H1 (cell line): ENCODE results near the gene CAMTA1. TPM values are rescaled to one million over a fixed set of nuclear protein-coding genes. Genes with fewer than 3 reads are reported as not detected.

Experiments used
- CTCF ChIA-PET: fragments of 300-600 bp; sonication (Branson Sonifier 250); formaldehyde crosslinking; loops from one replicate; lab custom pipeline; 2021; ENCODE audit not compliant: partially characterized antibody; lab: Charles Lee
- POLR2A ChIA-PET: fragments of 300-600 bp; sonication (Branson Sonifier 250); formaldehyde crosslinking; loops from one replicate; lab custom pipeline; 2021; ENCODE audit warnings: inconsistent platforms; ENCODE audit not compliant: partially characterized antibody; lab: Charles Lee
- DNase-seq, 2 experiments: peaks; one replicate each; pipeline versions ENCODE4 v3.0.0 to v3.0.0-alpha.2; 2010 to 2022; ENCODE audit warnings: low spot score in 2 of 2, low read depth in 1 of 2, mixed read lengths in 1 of 2
- FAIRE-seq: peaks from 2 replicates; lab custom pipeline; 2011; peaks lifted over from hg19 to GRCh38; lab: Jason Lieb, UNC
- H2AFZ ChIP-seq: 2 replicates; pipeline ENCODE4 v1.8.1; 2012; ENCODE audit warnings: low read length, inconsistent platforms
- H2AK5ac ChIP-seq: 2 replicates; pipeline ENCODE4 v1.6.1; 2013; ENCODE audit warnings: low read depth, low read length
- H2BK120ac ChIP-seq: replicated peaks from 2 replicates; pipeline ENCODE3; 2013; ENCODE audit warnings: low read depth, low read length, inconsistent platforms
- H2BK12ac ChIP-seq: 2 replicates; pipeline ENCODE4 v1.6.1; 2013; ENCODE audit warnings: low read depth, low read length
- H2BK15ac ChIP-seq: 2 replicates; pipeline ENCODE4 v1.6.1; 2013; ENCODE audit warnings: low read length
- H2BK20ac ChIP-seq: 2 replicates; pipeline ENCODE4 v1.6.1; 2013; ENCODE audit warnings: low read length
- H2BK5ac ChIP-seq: 2 replicates; pipeline ENCODE4 v1.6.1; 2013; ENCODE audit warnings: low read depth, low read length
- H3K14ac ChIP-seq: 2 replicates; pipeline ENCODE4 v1.6.1; 2013; ENCODE audit warnings: inconsistent platforms; ENCODE audit not compliant: insufficient read length
- H3K18ac ChIP-seq: 2 replicates; pipeline ENCODE4 v1.6.1; 2013; ENCODE audit warnings: low read length; ENCODE audit errors: extremely low read depth
- H3K23ac ChIP-seq: 2 replicates; pipeline ENCODE4 v1.6.1; 2013; ENCODE audit warnings: inconsistent platforms; ENCODE audit not compliant: insufficient read length
- H3K23me2 ChIP-seq: 2 replicates; pipeline ENCODE4 v1.6.1; 2013; ENCODE audit warnings: low read depth, low read length
- H3K27ac ChIP-seq: 2 replicates; pipeline ENCODE4 v1.6.1; 2011; ENCODE audit warnings: low read depth, low read length, inconsistent platforms
- H3K27me3 ChIP-seq, 4 experiments: replicated peaks in 1 of 4; 1 replicate in 1 of 4; 2 replicates in 3 of 4; pipeline versions ENCODE4 v1.6.1 to v1.8.1; 2011 to 2013; ENCODE audit warnings: low read length in 3 of 4, mild to moderate bottlenecking in 3 of 4, inconsistent platforms in 2 of 4, mixed read lengths in 2 of 4, moderate library complexity in 1 of 4; ENCODE audit not compliant: control insufficient read depth in 3 of 4, insufficient read depth in 3 of 4; ENCODE audit errors: extremely low read depth in 1 of 4
- H3K36me3 ChIP-seq, 4 experiments: 2 replicates each; pipeline versions ENCODE4 v1.6.1 to v1.8.1; 2011 to 2013; ENCODE audit warnings: mild to moderate bottlenecking in 4 of 4, low read length in 3 of 4, moderate library complexity in 2 of 4, control low read depth in 1 of 4, inconsistent platforms in 1 of 4; ENCODE audit not compliant: insufficient read depth in 4 of 4, control insufficient read depth in 2 of 4
- H3K4ac ChIP-seq: replicated peaks from 2 replicates; pipeline ENCODE3; 2013; ENCODE audit warnings: low read length, low read depth, mixed read lengths, inconsistent platforms; ENCODE audit not compliant: insufficient read length
- H3K4me1 ChIP-seq, 4 experiments: replicated peaks in 1 of 4; 1 replicate in 1 of 4; 2 replicates in 3 of 4; pipeline versions ENCODE4 v1.6.1 to v1.8.1; 2011 to 2013; ENCODE audit warnings: low read length in 3 of 4, inconsistent platforms in 2 of 4, mixed read lengths in 1 of 4; ENCODE audit not compliant: insufficient read depth in 4 of 4, control insufficient read depth in 3 of 4
- H3K4me2 ChIP-seq, 2 experiments: 2 replicates each; pipeline versions ENCODE4 v1.6.1 to v1.8.1; 2011 to 2013; ENCODE audit warnings: low read depth in 2 of 2, low read length in 2 of 2, control low read depth in 1 of 2, inconsistent platforms in 1 of 2, mild to moderate bottlenecking in 1 of 2; ENCODE audit not compliant: insufficient read depth in 1 of 2
- H3K4me3 ChIP-seq, 4 experiments: fragments of 200-600, 300-600 bp in 1 of 4; sonication (generic), shearing (Covaris generic), sonication (Bioruptor Twin) in 1 of 4; 2 replicates each; pipeline versions ENCODE4 v1.5.1 to v1.8.1; 2011 to 2016; ENCODE audit warnings: low read length in 4 of 4, low read depth in 3 of 4, control low read depth in 2 of 4, inconsistent platforms in 2 of 4, mild to moderate bottlenecking in 2 of 4, mixed read lengths in 1 of 4, moderate library complexity in 1 of 4; ENCODE audit not compliant: insufficient read depth in 2 of 4; ENCODE audit errors: extremely low read depth in 1 of 4
- H3K56ac ChIP-seq: replicated peaks from 2 replicates; pipeline ENCODE3; 2013; ENCODE audit warnings: low read depth, mild to moderate bottlenecking, mixed read lengths, low read length, inconsistent platforms; ENCODE audit not compliant: insufficient read length
- H3K79me1 ChIP-seq: 2 replicates; pipeline ENCODE4 v1.6.1; 2013; ENCODE audit warnings: low read depth, low read length, control low read depth
- H3K79me2 ChIP-seq, 2 experiments: 2 replicates each; pipeline versions ENCODE4 v1.6.1 to v1.8.1; 2012 to 2013; ENCODE audit warnings: low read length in 2 of 2, mild to moderate bottlenecking in 2 of 2, inconsistent platforms in 1 of 2; ENCODE audit not compliant: insufficient read depth in 2 of 2, control insufficient read depth in 1 of 2
- H3K9ac ChIP-seq, 4 experiments: replicated peaks in 1 of 4; 1 replicate in 1 of 4; 2 replicates in 3 of 4; pipeline versions ENCODE4 v1.6.1 to v1.8.1; 2011 to 2013; ENCODE audit warnings: low read depth in 3 of 4, low read length in 3 of 4, control low read depth in 2 of 4, mild to moderate bottlenecking in 2 of 4, moderate library complexity in 2 of 4, inconsistent platforms in 1 of 4; ENCODE audit errors: extremely low read depth in 1 of 4
- H3K9me3 ChIP-seq, 2 experiments: 2 replicates each; pipeline versions ENCODE4 v1.6.1 to v1.8.1; 2012 to 2013; ENCODE audit warnings: mild to moderate bottlenecking in 2 of 2, moderate library complexity in 2 of 2, control low read depth in 1 of 2, inconsistent platforms in 1 of 2, low read depth in 1 of 2, low read length in 1 of 2, mixed read lengths in 1 of 2; ENCODE audit not compliant: insufficient read depth in 2 of 2
- H4K20me1 ChIP-seq, 2 experiments: replicated peaks in 1 of 2; 2 replicates each; pipeline versions ENCODE3 to v1.8.1; 2011 to 2013; ENCODE audit warnings: inconsistent platforms in 2 of 2, low read length in 2 of 2, mild to moderate bottlenecking in 1 of 2; ENCODE audit not compliant: insufficient read depth in 2 of 2, control insufficient read depth in 1 of 2
- H4K5ac ChIP-seq: 2 replicates; pipeline ENCODE4 v1.6.1; 2013; ENCODE audit warnings: low read length, low read depth, mixed read lengths, inconsistent platforms; ENCODE audit not compliant: insufficient read length
- H4K8ac ChIP-seq: 2 replicates; pipeline ENCODE4 v1.8.0; 2013; ENCODE audit warnings: mild to moderate bottlenecking, moderate library complexity, low read length, inconsistent platforms; ENCODE audit not compliant: insufficient read depth; ENCODE audit errors: extremely low read depth
- H4K91ac ChIP-seq: replicated peaks from 2 replicates; pipeline ENCODE3; 2013; ENCODE audit warnings: low read length, mixed read lengths, inconsistent platforms; ENCODE audit not compliant: insufficient read length
- CHD1 ChIP-seq: IDR thresholded peaks from 2 replicates; pipeline ENCODE4 v1.6.1; 2012; ENCODE audit warnings: low read depth, low read length, improper control_type of control experiment
- EGR1 ChIP-seq: IDR thresholded peaks from 2 replicates; pipeline ENCODE4 v1.6.1; 2011; ENCODE audit warnings: low read depth, low read length, borderline replicate concordance
- GABPA ChIP-seq: IDR thresholded peaks from 2 replicates; pipeline ENCODE4 v1.6.1; 2011; ENCODE audit warnings: mild to moderate bottlenecking, low read length, moderate library complexity, borderline replicate concordance; ENCODE audit not compliant: insufficient read depth
- KDM1A ChIP-seq: fragments of 200-600, 300-600 bp; sonication (generic); IDR thresholded peaks from 2 replicates; pipeline ENCODE4 v1.7.1; 2016; ENCODE audit warnings: mild to moderate bottlenecking, low read length, borderline replicate concordance
- RAD21 ChIP-seq, 2 experiments: IDR thresholded peaks in 1 of 2; conservative IDR thresholded peaks in 1 of 2; 2 replicates each; pipeline ENCODE4 v1.6.1; 2011; ENCODE audit warnings: low read depth in 2 of 2, low read length in 2 of 2, improper control_type of control experiment in 1 of 2, inconsistent platforms in 1 of 2, mild to moderate bottlenecking in 1 of 2, moderate library complexity in 1 of 2
- RFX5 ChIP-seq: IDR thresholded peaks from 2 replicates; pipeline ENCODE4 v1.6.1; 2011; ENCODE audit warnings: low read depth, low read length, improper control_type of control experiment, borderline replicate concordance
- SIRT6 ChIP-seq: IDR thresholded peaks from one replicate; pipeline ENCODE4 v1.7.1; 2012; ENCODE audit warnings: low read length, inconsistent platforms
- SP1 ChIP-seq: IDR thresholded peaks from 2 replicates; pipeline ENCODE4 v1.6.1; 2011; ENCODE audit warnings: low read depth, low read length
- TEAD4 ChIP-seq: IDR thresholded peaks from 2 replicates; pipeline ENCODE4 v1.6.1; 2012; ENCODE audit warnings: low read depth, low read length, inconsistent platforms, mixed read lengths
- WGBS, 2 experiments: shearing (Covaris generic) in 1 of 2; methylation state at CpG; one replicate each; pipeline versions ENCODE4 v1.1.6 to v1.1.7; 2013 to 2015; ENCODE audit warnings: low lambda C conversion rate in 2 of 2, mixed read lengths in 2 of 2, inconsistent platforms in 1 of 2, low coverage in 1 of 2, missing lambda C conversion rate in 1 of 2; ENCODE audit not compliant: insufficient replicate concordance in 2 of 2, insufficient coverage in 1 of 2, insufficient read length in 1 of 2; ENCODE audit errors: extremely low coverage in 1 of 2, missing lambda C conversion rate in 1 of 2; 5-methylcytosine and 5-hydroxymethylcytosine counted together
- polyA plus RNA-seq, 7 experiments: library from polyadenylated mRNA; depleted of rRNA in 3 of 7; stranded (reverse) in 5 of 7; unstranded in 2 of 7; fragments of >200 nt in 5 of 7; fragments of 200-250 nt in 2 of 7; gene quantifications; 1 replicate in 5 of 7; 2 replicates in 1 of 7; 4 replicates in 1 of 7; pipeline versions ENCODE4 v1.2.1 to v1.2.3, GENCODE V29; 2011 to 2013; ENCODE audit warnings: missing spikeins in 2 of 7, mixed read lengths in 2 of 7
- total RNA-seq: library from RNA; stranded (reverse); fragmentation: NEBNext Ultra II Directional; extraction: Animal tissue kit (Norgen Biotek cat#: 25700); gene quantifications from 2 replicates; pipeline ENCODE4 v1.2.1, GENCODE V29; 2021
- TF ChIP-seq, protein P1 (sequence below): IDR thresholded peaks from 2 replicates; pipeline ENCODE4 v1.6.1; 2012; ENCODE audit warnings: low read length, inconsistent platforms

The CAMTA1 gene
- total and polyA plus RNA-seq, 2 of the 8 experiments (the other 6 are each of a cell fraction or from before 2014, with no cell fraction given) = 65.0 to 119 TPM

DNA sequence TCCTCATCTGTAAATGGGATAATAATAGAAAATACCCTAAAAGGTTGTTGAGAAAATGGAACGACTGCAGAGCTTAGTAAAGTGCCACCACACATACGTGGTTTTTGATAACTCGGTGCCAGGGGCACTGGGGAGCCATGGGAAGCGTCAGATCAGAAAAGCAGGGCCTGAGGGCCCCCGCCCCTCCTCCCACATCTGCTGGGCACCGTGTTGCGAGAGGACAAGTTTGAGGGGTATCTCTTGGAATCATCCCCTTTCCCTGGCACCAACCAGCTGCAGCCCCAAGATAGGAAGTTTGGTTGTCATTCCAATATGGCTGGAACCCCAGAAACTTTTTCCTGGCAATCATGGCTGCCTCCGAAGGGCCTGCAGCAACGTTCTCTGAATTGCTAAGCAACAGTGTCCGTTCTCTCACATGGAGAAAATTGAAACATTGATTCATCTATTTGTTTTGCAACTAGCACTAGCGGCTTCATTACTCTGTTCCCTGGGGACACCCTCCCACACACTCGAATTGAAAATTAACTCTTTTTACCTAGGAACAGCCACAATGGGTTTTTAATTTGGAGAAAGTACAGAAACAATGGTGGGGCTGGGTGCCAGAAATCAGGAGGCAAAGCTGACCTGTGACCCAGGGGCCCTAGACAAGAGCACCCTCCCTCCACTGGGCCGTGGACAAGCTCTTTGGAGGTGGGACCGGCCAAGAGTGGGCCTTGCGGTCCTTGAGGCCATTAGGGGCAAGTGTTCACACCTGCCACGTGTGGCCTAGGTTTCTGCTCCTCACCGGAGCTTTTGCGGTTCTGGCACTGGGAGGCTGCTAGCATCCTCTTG lies 795.9 kb downstream of the CAMTA1 start:
- Histone ChIP-seq H4K91ac (no peak overlapping the region), H3K56ac (no peak overlapping the region), H3K27me3 (no peaks in the 10 kb centered on the region; a peak in 1 of 7 replicates), H3K18ac (no peak overlapping the region), H4K5ac (no peak overlapping the region), H3K79me1 (no peaks in the 10 kb centered on the region), H4K8ac (no peak overlapping the region), H3K4me1 (peaks cover 0 to 8% (median 0%) of the 10 kb centered on the region in 4 experiments; a peak in 1 of 7 replicates), H3K27ac (no peak overlapping the region), H2BK15ac (no peak overlapping the region), H2BK12ac (no peak overlapping the region), H3K23ac (no peak overlapping the region), H2BK120ac (no peak overlapping the region), H3K9ac (no peak overlapping the region), H2BK20ac (no peak overlapping the region), H3K4ac (no peak overlapping the region), H2BK5ac (no peak overlapping the region), H3K36me3 (no peaks in the 10 kb centered on the region), H2AFZ (no peak overlapping the region), H4K20me1 (no peaks in the 10 kb centered on the region), H3K4me2 (no peak overlapping the region), H3K23me2 (no peaks in the 10 kb centered on the region), H3K4me3 (no peak overlapping the region), H3K14ac (no peak overlapping the region), H2AK5ac (no peak overlapping the region), H3K79me2 (no peaks in the 10 kb centered on the region), H3K9me3 (no peaks in the 10 kb centered on the region)
- CTCF ChIA-PET = interaction anchor here (0.9 to 6.7 kb wide), 16 partner anchors 8 to 363 kb away, joined by 3 to 36 read pairs (median 5); no protein-coding TSS in a partner anchor
- POLR2A ChIA-PET = interaction anchor here (1.0 kb wide), 1 partner anchor 14 kb away, joined by 3 read pairs; no protein-coding TSS in a partner anchor
- 90% methylated on average over 17 of the region's 18 CpGs; no CpG with 5 or more reads in 1 of the 2 experiments for WGBS, 2 experiments
- no peak for DNase-seq
- no peak for FAIRE-seq
- TF ChIP-seq EGR1 = no peak
- TF ChIP-seq GABPA = no peak
- TF ChIP-seq RFX5 = no peak
- TF ChIP-seq SIRT6 = no peak
- no peak for TF ChIP-seq TEAD4
- TF ChIP-seq SP1 = no peak
- no peak for TF ChIP-seq KDM1A
- TF ChIP-seq RAD21 (IDR thresholded peaks at IDR 0.05 in 1 of 2, conservative IDR thresholded peaks at IDR 0.05 in 1 of 2; ENCODE audit: low read depth in 2 of 2, low read length in 2 of 2) = no peak
- TF ChIP-seq CHD1 = no peak
- TF ChIP-seq, protein P1, sequence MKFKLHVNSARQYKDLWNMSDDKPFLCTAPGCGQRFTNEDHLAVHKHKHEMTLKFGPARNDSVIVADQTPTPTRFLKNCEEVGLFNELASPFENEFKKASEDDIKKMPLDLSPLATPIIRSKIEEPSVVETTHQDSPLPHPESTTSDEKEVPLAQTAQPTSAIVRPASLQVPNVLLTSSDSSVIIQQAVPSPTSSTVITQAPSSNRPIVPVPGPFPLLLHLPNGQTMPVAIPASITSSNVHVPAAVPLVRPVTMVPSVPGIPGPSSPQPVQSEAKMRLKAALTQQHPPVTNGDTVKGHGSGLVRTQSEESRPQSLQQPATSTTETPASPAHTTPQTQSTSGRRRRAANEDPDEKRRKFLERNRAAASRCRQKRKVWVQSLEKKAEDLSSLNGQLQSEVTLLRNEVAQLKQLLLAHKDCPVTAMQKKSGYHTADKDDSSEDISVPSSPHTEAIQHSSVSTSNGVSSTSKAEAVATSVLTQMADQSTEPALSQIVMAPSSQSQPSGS = no peak
